ENCODE data around the gene FBXL4.
"Not testable (repeated sequence)": the region's sequence is repeated elsewhere in the genome, so short reads cannot be mapped to it uniquely, and the experiment has no call there.

FBXL4 gene

GRCh38 chr6:98945311-98946115 lies 2.2 kb downstream of the FBXL4 start:
- peak in 1 of 2 experiments; percentile 6 for DNase-seq

- peak in 1 of 2 experiments; percentile 28 for DNase-seq
Observed at GRCh38 chr6:98944598-98945081, 3.1 kb downstream of the FBXL4 start.

DNA sequence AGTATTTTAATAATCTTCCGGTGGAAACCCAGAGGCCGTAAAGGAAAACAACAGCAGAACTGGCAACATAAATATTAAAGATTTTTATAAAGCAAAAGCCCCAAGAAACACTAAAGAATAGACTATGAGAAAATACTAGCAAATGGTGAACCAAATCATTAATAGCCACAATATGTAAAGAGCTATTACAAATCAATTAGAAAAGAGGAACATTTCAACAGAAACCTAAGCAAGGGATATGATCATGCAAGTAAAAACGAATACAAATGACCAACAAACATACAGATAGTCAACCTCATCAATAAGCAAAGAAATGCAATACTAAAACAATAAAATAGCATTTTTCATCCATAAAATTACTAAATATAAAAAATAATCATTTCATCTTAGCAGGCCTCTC lies 3.6 kb downstream of the FBXL4 start:
- peak in 1 of 2 experiments; percentile 19 for DNase-seq

DNA sequence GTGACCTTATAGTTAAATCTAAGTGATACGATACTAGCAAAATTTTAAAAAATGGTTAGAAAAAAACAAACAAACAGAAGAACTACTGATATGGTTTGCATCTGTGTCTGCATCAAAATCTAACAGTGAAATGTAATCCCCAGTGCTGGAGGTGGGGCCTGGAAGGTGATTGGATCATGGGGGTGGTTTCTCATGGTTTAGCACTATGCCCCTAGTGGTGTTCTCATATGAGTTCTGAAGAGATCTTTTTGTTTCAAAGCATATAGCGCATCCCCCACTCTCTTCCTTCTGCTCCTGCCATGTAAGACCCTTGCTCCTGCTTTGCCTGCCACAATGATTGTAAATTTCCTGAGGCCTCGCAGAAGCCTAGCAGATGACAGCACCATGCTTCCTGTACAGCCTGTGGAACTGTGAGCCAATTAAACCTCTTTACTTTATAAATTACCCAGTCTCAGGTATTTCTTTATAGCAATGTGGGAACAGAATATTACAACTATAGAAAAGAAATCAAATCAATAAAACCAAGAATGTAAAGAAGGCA lies 5.4 kb downstream of the FBXL4 start:
- no peak for DNase-seq

DNA sequence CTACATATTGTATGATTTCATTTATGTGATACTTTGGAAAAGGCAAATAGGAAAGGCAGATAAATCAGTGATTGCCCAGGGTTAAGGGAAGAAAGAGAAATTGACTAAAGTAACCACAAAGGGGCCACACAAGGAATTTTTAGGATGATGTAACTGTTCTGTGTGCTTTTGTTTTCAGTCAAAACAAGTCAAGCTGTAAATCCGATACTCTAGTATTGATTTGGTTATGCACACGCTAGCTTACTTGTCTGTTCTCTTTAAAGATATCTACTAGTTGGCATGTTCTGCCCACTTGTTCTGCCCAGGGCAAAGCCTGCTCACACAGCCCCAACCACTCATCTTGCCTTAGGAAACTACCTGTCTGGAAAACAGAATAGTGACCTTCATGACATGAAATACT lies 6.4 kb downstream of the FBXL4 start:
- DNase-seq: no peak

GRCh38 chr6:98937351-98937750 lies 10.4 kb downstream of the FBXL4 start:
- DNase-seq: no peak

GRCh38 chr6:98932381-98932780 lies 15.4 kb downstream of the FBXL4 start:
- peak; percentile 20 to 46 for DNase-seq

DNA sequence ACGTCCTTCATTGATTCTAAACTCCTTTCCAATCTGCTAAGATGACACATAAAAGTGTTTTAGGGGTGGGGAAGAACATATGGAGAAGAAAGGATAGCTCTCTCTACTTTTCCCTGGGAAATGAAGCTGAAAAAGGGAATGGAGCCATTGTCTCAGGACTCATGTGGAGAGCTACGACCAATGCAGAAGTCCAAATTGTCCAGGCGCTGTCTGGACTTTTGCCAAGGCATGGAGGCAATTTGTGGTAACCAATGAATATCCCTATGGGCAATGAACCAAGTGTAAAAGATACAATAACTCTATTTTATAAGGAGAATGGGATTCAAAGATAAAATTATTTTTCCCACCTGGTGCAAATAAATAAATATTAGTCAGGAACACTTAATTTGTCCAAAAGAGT lies 16.1 kb downstream of the FBXL4 start:
- DNase-seq: no peak

DNA sequence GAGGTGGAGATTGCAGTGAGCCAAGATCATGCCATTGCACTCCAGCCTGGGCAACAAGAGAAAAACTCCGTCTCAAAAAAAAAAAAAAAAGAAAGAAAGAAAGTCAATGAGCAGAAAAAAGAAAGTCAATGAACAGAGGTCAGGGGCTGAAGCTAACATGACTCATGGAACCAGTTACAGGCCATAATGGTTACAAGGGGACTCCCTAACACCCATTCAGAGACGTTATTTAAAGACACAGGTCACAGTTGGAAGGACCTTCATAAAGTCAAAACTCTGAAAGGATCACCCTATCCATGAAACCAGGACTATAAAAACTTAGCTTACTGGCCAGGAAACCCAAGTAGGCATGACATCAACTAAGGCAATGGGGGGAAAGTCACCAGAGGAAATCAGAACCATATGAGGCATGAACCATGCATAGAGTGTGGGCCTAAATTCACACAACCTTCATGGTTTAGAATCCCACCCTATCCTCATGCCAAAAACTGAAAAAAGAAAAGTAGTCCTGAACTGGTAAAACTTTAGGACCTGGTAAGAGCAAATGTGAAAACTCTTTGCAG lies 18.2 kb downstream of the FBXL4 start:
- no peak for DNase-seq

- DNase-seq: no peak
Observed at GRCh38 chr6:98928688-98929087, 19.1 kb downstream of the FBXL4 start.

DNA sequence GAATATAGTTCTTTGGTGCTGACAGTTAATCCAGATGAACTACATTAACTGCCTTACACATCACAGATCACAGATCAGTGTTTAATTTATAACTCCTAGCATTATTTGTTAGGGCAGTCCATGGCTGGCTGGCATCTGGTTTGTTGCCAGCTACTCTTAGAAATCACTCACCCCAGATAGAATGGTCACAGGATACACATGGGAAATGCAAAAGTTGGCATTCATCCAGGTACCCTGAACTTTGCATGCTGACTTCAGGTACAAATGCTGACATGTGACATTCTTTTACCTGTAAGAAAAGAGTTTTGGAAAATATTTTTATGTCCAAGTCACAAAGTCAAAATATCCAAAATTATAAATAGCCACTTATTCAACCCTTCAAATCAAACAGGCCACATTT lies 20.2 kb downstream of the FBXL4 start:
- no peak for DNase-seq

DNA sequence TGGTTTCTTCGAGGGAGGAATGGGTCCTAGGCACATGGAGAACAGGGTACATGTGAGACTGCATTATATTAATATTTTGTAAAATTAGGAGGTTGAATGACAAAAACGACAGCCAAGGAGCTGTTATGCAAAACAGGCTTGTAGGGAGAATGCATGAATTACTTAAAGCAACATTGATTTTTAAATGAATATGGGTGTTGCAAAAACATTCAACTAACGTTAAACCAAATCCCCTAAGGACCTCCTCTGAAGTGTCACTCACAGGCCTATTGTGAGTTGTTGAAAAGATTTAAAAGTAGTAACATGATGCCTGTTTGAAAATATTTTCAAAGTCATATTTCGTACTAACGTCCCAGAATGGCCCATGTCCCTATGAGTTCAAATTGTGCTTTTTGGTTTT lies 21.9 kb downstream of the FBXL4 start:
- no peak for DNase-seq

DNA sequence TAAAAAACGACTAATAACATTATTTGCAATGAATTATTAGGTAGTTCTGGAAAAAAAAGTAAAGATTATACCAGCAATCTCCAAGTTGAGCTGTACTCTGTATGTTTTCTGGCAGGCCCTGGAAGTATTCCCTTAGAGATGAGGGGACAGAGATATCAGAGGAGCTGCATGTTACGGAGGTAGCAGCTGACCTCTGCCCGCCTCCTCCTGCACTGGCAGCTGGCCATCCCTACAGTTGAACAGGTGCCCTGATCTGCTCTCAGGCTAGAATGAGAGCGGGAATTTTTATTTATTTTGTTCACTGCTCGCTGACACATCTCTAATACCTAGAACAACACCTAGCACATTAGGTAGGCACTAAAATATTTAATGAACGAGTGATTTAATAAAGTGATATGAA lies 23.1 kb downstream of the FBXL4 start:
- no peak for DNase-seq

- peak; percentile 25 to 28 for DNase-seq
Observed at GRCh38 chr6:98920904-98921431, 26.8 kb downstream of the FBXL4 start.

DNA sequence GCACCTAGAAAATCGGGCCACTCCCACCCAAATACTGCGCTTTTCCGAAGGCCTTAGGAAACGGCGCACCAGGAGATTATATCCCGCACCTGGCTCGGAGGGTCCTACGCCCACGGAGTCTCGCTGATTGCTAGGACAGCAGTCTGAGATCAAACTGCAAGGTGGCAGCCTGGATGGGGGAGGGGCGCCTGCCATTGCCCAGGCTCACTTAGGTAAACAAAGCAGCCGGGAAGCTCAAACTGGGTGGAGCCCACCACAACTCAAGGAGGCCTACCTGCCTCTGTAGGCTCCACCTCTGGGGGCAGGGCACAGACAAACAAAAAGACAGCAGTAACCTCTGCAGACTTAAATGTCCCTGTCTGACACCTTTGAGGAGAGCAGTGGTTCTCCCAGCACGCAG lies 36.8 kb downstream of the FBXL4 start:
- DNase-seq: not testable (repeated sequence)

DNA sequence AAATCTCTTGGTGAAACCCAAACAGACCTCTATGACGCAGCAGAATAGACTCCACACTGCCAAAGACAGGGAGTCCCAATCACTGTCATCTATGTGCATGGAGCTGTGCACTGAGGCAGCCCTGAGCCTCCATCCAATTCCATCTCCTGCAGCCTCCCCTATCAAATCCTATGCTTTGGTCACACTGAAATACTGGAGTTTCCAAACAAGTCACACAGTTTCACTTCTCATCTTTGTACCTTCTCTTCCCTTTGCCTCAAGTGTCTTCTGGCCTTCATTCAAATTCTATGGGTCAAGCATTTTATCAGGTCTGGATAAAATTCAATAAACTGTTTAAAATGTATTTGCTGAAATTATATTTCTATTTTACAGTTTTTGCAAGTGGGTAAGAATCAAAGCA lies 38.5 kb downstream of the FBXL4 start:
- no peak for DNase-seq

DNA sequence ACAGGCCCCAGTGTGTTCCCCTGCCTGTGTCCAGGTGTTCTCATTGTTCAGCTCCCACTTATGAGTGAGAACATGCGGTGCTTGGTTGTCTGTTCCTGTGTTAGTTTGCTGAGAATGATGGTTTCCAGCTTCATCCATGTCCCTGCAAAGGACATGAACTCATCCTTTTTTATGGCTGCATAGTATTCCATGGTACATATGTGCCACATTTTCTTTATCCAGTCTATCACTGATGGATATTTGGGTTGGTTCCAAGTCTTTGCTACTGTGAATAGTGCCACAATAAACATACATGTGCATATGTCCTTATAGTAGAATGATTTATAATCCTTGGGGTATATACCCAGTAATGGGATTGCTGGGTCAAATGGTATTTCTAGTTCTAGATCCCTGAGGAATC lies 41.4 kb downstream of the FBXL4 start:
- DNase-seq: not testable (repeated sequence)

- DNase-seq: no peak
Observed at GRCh38 chr6:98905759-98906158, 42.0 kb downstream of the FBXL4 start.

GRCh38 chr6:98904096-98904495 lies 43.6 kb downstream of the FBXL4 start:
- DNase-seq: no peak

- DNase-seq: no peak
Observed at GRCh38 chr6:98900706-98901105, 47.0 kb downstream of the FBXL4 start.

GRCh38 chr6:98894810-98895209 lies 52.9 kb downstream of the FBXL4 start:
- no peak for DNase-seq

GRCh38 chr6:98887650-98888049 lies 60.1 kb downstream of the FBXL4 start:
- no peak for DNase-seq

- DNase-seq: no peak
Observed at GRCh38 chr6:98885330-98885729, 62.4 kb downstream of the FBXL4 start.

- no peak for DNase-seq
Observed at GRCh38 chr6:98880486-98880885, 67.3 kb downstream of the FBXL4 start.

Measured in AML-193 (cell line).